ENCODE measurements around the gene RAB3A. TPM values are rescaled to one million over a fixed set of nuclear protein-coding genes. Genes with fewer than 3 reads are reported as not detected.

Gene RAB3A
- total and polyA plus RNA-seq, 9 of the 15 experiments (the other 6 are each of a cell fraction or from before 2014, with no cell fraction given): 0.17 to 5.1 (median 0.90) TPM; not detected in 1

DNA sequence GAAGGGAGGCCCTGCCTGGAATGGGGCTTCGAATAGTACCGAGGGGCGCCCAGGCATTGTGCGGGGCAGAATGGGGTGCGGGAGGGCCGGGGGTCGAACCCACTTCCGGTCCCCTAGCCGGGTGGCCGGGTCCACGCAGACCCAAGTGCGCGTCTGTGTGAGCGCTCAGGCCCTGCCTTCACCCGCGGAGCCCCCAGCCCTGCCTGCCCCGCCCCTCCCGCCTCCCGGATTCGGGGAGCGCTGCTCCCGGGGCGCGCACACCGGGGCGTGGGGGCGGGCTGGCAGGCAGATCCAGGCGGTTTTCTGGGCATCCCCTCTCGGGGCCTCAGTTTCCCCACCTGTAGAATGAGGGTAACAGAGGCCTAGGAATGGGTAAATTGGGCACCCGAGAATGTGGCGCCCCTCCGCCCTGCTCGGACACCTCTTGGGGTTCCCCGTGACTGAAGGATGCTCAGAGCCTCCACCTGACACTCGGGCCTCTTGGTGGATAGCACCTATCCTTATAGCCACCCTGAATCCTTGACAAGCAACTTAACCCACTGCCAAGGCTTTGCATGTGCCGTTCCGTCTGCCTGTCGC lies 50.2 kb downstream of the RAB3A start:
- BruUV-seq (replicated peaks): TSS peak; percentile 38
- ATAC-seq: no peak
- Histone ChIP-seq H2AFZ (ENCODE audit: low read depth, low read length) (peak overlapping the region; percentile 77), H3K79me2 (ENCODE audit: control insufficient read depth, insufficient read depth, low read length) (peaks cover 47% of the 10 kb centered on the region), H3K36me3 (ENCODE audit: control insufficient read depth, insufficient read depth, low read length) (peaks cover 32% of the 10 kb centered on the region; the same call in 2 of the 3 replicates), H3K9ac (ENCODE audit: insufficient read depth in 1 of 2, low read depth in 2 of 2, low read length in 2 of 2) (peak overlapping the region; percentile 88 to 94), H3K4me2 (ENCODE audit: insufficient read depth, low read length) (peak overlapping the region; percentile 96), H3K4me3 (peak overlapping the region; percentile 82), H4K20me1 (replicated peaks; ENCODE audit: control insufficient read depth, insufficient read depth, low read length) (peaks cover 19% of the 10 kb centered on the region), H3K9me3 (replicated peaks; ENCODE audit: control insufficient read depth, insufficient read depth, low read depth, low read length) (no peaks in the 10 kb centered on the region), H3K27ac (ENCODE audit: extremely low read depth, low read depth, low read length) (peak overlapping the region; percentile 89), H3K4me1 (replicated peaks in 1 of 2; ENCODE audit: control insufficient read depth in 2 of 2, insufficient read depth in 2 of 2, low read length in 2 of 2) (peaks cover 35 to 72% of the 10 kb centered on the region in 2 experiments), H3K27me3 (ENCODE audit: control insufficient read depth in 2 of 2, insufficient read depth in 2 of 2, low read length in 2 of 2) (no peaks in the 10 kb centered on the region), H3K9me1 (ENCODE audit: control insufficient read depth, insufficient read depth, low read length) (no peaks in the 10 kb centered on the region)
- FAIRE-seq: no peak
- peak in 3 of 4 experiments; percentile 40 to 69 (median 68) for DNase-seq (ENCODE audit: extremely low read depth in 1 of 4, low spot score in 3 of 4)
- ChIA-PET CTCF (ENCODE audit: low intra/inter-chr PET ratio) (interaction anchor here (1.5 kb wide), 1 partner anchor 147 kb away, joined by 4 read pairs; no protein-coding TSS in a partner anchor), POLR2A (interaction anchor here (1.1 to 1.3 kb wide), 2 partner anchors 12 to 16 kb away, joined by 3 to 5 read pairs; no protein-coding TSS in a partner anchor)
- intact Hi-C loops (cut with micrococcal nuclease): loop anchor here (10.0 kb wide), 2 partner anchors 89 to 209 kb away; no protein-coding TSS in a partner anchor
- WGBS (ENCODE audit: insufficient coverage, low coverage, missing lambda C conversion rate): under 1% methylated on average over 18 of the region's 38 CpGs
- in situ Hi-C loops (cut with MboI): no loop called here
- TF ChIP-seq BRF1 (IDR thresholded peaks at IDR 0.05; ENCODE audit: borderline replicate concordance, extremely low read depth, insufficient read length): no peak
- no peak for TF ChIP-seq CREM (IDR thresholded peaks at IDR 0.05; ENCODE audit: low read depth)
- TF ChIP-seq JUND (IDR thresholded peaks at IDR 0.05; ENCODE audit: borderline replicate concordance, low read depth, low read length): no peak
- TF ChIP-seq JUND (tag; IDR thresholded peaks at IDR 0.05; ENCODE audit: borderline replicate concordance, low read depth, low read length): no peak
- peak; percentile 7 to 11; a peak in 1 of 4 replicates for TF ChIP-seq SIN3A (IDR thresholded peaks at IDR 0.05; ENCODE audit: borderline replicate concordance in 2 of 2, control insufficient read depth in 1 of 2, low read depth in 2 of 2, low read length in 2 of 2)
- no peak for TF ChIP-seq NR2C2 (CRISPR knock-in tag; IDR thresholded peaks at IDR 0.05)
- no peak for TF ChIP-seq NR2C2 (tag; IDR thresholded peaks at IDR 0.05)
- TF ChIP-seq SPI1 (IDR thresholded peaks at IDR 0.05; ENCODE audit: borderline replicate concordance, low read depth, low read length): no peak
- TF ChIP-seq YY1 (IDR thresholded peaks at IDR 0.05; ENCODE audit: borderline replicate concordance in 1 of 3, control insufficient read depth in 1 of 3, extremely low read depth in 1 of 3, insufficient read depth in 3 of 3, insufficient read length in 1 of 3, insufficient replicate concordance in 2 of 3, low read depth in 1 of 3, low read length in 2 of 3): peak in 1 of 3 experiments; percentile 7
- TF ChIP-seq TOE1 (IDR thresholded peaks at IDR 0.05; ENCODE audit: borderline replicate concordance): 0 out of 2 replicates have a peak, but pooled peaks have one; percentile 7
- no peak for TF ChIP-seq TOE1 (CRISPR knock-in tag; IDR thresholded peaks at IDR 0.05; ENCODE audit: borderline replicate concordance, low read depth)
- TF ChIP-seq GABPB1 (CRISPR knock-in tag; IDR thresholded peaks at IDR 0.05): peak; percentile 36; the same call in 1 of the 2 replicates
- TF ChIP-seq, protein P1, sequence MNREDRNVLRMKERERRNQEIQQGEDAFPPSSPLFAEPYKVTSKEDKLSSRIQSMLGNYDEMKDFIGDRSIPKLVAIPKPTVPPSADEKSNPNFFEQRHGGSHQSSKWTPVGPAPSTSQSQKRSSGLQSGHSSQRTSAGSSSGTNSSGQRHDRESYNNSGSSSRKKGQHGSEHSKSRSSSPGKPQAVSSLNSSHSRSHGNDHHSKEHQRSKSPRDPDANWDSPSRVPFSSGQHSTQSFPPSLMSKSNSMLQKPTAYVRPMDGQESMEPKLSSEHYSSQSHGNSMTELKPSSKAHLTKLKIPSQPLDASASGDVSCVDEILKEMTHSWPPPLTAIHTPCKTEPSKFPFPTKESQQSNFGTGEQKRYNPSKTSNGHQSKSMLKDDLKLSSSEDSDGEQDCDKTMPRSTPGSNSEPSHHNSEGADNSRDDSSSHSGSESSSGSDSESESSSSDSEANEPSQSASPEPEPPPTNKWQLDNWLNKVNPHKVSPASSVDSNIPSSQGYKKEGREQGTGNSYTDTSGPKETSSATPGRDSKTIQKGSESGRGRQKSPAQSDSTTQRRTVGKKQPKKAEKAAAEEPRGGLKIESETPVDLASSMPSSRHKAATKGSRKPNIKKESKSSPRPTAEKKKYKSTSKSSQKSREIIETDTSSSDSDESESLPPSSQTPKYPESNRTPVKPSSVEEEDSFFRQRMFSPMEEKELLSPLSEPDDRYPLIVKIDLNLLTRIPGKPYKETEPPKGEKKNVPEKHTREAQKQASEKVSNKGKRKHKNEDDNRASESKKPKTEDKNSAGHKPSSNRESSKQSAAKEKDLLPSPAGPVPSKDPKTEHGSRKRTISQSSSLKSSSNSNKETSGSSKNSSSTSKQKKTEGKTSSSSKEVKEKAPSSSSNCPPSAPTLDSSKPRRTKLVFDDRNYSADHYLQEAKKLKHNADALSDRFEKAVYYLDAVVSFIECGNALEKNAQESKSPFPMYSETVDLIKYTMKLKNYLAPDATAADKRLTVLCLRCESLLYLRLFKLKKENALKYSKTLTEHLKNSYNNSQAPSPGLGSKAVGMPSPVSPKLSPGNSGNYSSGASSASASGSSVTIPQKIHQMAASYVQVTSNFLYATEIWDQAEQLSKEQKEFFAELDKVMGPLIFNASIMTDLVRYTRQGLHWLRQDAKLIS (CRISPR knock-in tag; IDR thresholded peaks at IDR 0.05): 0 out of 2 replicates have a peak, but pooled peaks have one; percentile 37
- no peak for TF ChIP-seq SP2 (IDR thresholded peaks at IDR 0.05; ENCODE audit: extremely low read depth, low read depth, low read length, poor library complexity, severe bottlenecking)
- no peak for TF ChIP-seq PPARD (CRISPR knock-in tag; IDR thresholded peaks at IDR 0.05)
